ENCODE results near the gene SLC25A21.
"Not testable (repeated sequence)": the region's sequence is repeated elsewhere in the genome, so short reads cannot be mapped to it uniquely, and the experiment has no call there.

The SLC25A21 gene

DNA sequence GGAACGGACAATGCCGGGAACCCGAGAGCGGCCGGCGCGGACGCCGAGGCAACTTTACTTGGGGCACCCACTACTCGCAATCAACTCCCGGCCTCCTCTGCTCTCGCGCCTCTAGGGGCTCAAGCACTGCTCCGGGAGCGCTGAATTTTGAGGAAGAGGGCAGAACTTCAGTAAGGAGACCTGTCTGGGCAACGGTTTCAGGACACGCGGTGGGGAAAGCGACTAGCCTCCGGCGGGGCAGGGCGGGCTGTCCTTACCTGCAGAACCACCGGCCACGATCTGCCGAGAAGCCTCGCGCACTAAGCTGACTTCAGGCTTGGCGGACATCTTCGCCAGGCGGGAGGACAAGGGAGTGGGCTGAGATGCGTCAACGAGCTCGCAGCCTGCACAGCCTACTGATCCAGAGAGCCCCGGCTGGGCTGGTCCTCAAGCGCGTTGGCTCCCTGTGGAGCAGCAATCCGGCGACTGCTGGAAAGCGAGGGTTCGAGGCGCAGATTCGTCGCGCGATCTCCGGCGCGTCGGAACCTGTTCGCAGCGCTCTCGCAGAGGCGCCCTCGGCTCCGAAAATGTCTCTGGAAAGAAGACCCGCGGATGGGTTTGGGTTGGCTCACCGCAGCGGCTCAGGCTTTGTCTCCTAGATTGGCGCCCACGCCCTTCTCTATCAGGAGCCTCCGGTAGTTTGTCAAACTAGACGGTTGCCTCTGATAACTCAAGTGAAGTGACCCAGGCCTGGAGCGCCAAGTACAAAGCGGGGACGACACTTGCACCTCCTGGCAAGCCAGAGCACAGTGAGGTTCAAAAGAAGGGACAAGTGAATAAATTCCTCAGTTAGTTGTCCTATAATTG is at the start of gene SLC25A21:
Gene SLC25A21 (minus strand): TSS at position 583 of the 846 bp plus-strand sequence.
- no peak for DNase-seq (ENCODE audit: low read depth, low spot score)

DNA sequence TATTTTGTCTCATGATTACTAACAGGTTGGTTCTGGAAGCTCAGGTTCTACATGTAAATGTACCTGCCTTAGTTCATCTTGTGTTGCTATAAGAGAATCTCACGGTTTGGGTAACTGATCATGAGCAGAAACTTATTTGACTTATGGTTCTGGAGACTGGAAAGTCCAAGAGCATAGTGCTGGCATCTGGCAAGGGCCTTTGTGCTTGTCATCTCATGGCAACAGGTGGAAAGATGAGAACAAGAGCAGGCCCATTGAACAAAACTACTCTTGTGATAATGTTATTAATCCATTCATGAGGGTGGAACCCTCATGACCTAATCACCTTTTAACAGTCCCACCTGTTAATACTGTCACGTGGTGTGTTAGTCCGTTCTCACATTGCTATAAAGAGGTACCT is 48.7 kb upstream of the SLC25A21 start:
- no peak for DNase-seq (ENCODE audit: low read depth, low spot score)

DNA sequence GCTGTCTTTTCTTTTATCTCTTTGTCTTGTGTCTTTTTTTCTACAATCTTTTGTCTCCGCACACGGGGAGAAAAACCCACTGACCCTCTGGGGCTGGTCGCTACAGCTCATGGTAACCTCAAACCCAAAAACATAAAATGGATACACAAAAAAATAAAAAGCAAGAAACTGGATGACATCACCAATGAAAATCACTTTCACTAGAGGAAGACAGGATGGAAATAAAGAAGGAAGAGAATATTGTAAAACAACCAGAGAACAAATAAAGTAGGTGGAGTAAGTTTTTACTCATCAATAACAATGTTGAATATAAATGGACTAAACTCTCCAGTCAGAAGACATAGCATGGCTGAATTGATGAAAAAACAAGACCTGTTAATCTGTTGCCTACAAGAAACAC is 42.9 kb upstream of the SLC25A21 start:
- DNase-seq (ENCODE audit: low read depth, low spot score) = no peak

DNA sequence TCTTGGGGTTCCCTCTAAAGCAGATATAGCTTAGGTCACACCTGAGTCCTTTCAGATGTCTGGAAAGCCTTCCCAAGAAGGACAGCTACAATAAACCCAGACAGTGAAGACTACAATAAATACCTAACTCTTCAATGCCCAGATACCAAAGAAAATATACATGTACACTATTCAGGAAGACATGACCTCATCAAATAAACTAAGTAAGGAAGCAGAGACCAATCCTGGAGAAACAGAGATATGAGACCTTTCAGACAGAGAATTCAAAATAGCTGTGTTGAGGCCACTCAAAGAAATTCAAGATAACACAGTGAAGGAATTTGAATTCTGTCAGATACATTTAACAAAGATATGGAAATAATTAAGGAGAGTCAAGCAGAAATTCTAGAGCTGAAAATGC is 40.6 kb upstream of the SLC25A21 start:
- DNase-seq (ENCODE audit: low read depth, low spot score) = no peak

DNA sequence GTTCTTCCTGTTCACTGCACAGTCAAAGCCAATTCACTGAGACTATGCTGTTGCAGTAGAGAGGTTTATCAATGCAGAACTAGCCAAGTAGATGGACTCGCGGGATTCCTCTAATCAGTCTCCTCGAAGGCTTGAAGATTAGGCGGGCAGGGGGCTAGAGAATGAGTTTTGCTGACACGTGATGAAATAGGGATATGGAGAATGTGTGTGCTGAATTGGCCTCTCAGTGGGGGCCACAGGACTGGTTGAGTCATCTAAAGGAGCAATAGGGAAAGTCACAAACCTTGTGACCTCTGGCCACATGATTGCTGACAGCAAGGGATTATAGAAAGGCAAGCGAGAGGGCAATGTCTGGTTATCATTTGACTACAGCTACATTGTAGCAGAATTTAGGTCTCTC is 38.0 kb upstream of the SLC25A21 start:
- no peak for DNase-seq (ENCODE audit: low read depth, low spot score)

DNA sequence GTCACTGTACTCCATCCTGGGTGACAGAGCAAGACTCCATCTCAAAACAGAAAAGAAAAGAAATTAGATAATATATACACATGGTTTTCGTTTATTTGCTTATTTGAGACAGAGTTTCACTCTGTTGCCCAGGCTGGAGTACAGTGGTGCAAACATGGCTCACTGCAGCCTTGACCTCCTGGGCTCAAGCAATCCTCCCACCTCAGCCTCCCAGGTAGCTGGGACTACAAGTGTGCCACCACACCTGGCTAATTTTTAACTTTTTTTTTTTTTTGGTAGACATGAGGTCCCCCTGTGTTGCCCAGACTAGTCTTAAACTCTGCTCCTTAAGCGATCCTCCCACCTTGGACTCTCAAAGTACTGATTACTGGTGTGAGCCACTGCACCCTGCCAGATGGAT is 37.2 kb upstream of the SLC25A21 start:
- DNase-seq (ENCODE audit: low read depth, low spot score) = not testable (repeated sequence)

DNA sequence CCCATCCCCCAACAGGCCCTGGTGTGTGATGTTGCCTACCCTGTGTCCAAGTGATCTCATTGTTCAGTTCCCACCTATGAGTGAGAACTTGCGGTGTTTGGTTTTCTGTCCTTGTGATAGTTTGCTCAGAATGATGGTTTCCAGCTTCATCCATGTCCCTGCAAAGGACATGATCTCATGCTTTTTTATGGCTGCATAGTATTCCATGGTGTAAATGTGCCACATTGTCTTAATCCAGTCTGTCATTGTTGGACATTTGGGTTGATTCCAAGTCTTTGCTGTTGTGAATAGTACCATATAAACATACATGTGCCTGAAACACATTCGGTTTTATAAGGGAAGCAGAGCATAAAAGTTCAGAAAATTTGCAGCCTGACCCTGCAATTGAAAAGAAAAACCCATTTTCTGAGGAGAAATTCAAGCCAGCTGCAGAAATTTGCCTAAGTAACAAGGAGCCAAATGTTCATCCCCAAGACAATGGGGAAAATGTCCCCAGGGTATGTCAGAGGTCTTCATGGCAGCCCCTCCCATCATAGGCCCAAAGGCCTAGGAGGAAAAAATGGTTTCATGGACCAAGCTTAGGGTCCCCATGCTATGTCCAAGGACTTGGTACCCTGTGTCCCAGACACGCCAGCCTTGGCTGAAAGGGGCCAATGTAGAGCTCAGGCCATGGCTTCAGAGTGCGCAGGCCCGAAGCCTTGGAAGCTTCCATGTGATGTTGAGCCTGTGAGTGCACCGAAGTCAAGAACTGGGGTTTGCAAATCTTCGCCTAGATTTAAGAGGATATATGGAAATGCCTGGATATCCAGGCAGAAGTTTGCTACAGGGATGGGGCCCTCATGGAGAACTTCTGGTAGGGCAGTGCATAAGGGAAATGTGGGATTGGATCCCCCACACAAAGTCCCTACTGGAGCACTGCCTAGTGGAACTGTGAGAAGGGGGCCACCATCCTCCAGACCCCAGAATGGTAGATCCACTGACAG is 33.5 kb upstream of the SLC25A21 start:
- DNase-seq (ENCODE audit: low read depth, low spot score) = not testable (repeated sequence)

DNA sequence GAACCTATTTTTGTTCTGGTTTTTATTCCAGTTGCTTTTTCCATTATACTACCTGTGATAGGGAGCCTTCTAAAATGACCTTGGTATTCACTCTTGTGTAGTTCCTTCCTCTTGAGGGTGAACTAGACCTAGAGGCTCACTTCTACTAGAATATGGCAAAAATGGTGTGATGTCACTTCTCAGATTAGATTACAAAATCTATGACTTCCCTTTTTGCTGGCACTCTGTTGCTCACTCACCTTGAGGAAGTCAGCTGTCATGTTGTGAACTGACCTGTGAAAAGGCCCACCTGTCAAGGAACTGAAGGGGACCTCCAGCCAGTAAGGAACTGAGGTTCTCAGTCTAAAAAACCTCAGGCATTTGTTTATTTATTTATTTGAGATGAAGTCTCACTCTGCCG is 31.0 kb upstream of the SLC25A21 start:
- DNase-seq (ENCODE audit: low read depth, low spot score) = no peak

DNA sequence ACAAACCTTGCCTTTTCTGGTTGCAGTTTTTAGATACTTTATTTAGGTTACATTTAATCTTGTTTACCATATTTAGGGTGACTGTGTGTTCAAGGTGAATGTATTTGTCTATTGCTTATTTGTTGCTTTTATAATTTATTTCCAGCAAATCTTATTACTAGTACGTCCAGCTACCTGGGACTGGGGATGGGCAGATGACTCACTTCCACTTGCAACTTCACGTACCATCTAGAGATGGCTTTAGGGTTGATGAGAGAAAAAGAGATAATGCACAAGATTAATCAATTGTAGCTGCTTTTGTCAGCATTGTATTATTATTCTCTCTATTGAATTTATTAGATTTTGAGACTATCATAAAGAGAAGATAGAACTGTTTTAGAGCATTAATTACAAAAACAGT is 30.4 kb upstream of the SLC25A21 start:
- DNase-seq (ENCODE audit: low read depth, low spot score) = no peak

DNA sequence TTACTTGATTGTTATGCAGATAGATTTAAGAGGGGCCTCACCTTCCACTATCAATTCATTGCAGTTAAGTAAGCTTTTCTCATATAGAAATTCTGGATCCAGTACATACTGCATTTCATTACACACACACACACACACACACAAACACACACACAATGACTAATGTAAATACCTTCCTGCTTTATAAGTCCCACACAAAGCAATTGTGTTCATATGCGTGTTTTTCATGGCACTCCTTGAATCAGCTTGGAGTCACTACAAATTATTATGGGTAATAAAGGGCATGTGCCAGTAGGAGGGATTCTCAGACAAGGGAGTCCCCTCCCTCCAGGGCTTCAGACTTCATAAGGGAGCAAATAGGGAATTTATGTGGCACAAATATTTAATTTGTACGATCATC is 29.9 kb upstream of the SLC25A21 start:
- DNase-seq (ENCODE audit: low read depth, low spot score) = no peak

DNA sequence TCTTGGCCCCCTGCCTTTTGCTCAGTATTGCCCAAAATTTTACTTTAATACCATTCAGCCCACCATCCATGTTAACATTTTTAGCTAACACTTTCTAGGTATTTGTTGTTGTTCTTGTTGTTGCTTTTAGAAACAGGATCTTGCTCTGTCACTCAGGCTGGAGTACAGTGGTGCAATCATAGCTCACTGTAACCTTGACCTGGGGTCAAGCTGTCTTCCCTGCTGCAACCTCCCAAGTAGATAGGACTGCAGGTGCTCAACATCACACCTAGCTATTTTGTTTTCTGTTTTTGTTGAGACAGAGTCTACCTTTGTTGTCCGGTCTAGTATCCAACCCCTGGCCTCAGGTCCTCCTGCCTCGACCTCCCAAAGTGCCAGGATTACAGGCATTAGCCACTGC is 29.3 kb upstream of the SLC25A21 start:
- no peak for DNase-seq (ENCODE audit: low read depth, low spot score)

DNA sequence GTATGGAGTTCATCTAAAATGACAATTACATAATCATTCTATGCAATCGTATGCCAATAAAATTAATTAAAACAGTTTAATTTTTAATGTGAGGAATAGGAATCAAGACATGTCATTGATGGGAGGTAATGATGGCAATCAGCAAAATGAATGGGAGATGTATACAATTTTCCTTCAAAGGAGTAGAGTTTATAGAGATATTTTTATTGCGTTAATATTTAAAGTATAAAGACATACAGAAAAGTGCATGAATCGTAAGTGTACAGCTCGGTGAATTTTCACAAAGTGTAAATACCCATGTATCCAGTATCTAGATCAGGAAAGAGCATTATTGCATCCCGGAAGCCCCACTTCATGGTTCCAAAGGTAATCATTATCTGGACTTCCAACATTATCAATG is 26.5 kb upstream of the SLC25A21 start:
- no peak for DNase-seq (ENCODE audit: low read depth, low spot score)

DNA sequence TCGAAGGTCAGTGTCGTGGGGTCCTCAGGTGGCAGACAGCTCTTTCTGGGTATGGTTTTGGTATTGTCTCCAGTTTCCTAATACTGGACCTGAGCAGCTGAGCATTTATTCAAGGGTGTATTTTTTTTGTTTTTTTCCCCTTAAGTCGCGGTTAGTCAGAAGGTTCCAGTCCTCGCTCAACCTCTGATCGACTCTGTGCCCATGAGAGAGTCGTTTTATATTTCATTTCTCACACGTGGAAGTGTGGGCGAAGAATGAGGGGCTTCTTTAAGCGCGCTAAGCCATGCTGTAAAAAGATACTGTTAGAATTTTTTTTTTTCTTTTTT is 25.8 kb upstream of the SLC25A21 start:
- DNase-seq (ENCODE audit: low read depth, low spot score) = no peak

DNA sequence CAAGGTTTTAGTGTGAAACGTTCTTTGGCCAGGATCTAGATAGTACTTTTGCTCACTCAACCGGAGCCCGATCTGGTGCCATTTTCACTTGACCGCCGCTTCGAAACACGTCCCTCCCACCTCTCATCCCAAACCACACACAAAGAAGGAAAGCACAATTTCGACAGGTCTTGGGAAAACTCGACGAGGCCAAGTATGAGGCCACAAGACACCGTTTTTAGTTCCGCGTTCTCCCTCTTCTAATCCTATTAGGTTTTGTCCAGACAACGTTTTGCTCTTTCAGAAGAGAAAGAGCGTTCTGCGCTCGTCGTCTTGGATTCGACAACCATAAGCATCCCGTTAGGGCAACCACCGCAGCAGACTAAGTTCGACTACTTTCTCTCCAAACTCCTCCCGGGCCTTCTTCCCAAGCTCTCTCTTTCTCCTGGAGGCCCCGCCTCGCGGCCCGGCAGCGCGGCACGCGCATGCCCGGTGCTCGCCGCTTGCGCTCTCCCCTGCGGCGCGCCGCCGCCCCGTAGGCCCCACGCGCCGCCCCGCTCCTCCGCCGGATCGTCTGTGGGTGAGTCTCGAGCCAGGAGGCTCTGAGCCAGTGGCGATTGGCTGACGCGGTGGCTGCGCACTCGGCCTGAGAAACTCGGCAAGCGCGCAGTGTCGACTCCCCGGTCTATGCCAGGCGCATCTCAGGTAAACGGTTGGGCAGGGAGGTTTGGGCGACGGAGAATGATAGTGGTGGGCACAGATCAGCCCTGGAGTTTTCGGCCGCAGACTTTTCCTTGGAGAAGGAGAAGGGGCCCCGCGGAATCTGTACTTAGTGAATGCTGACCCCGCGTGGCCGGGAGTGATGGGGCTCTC is 25.2 kb upstream of the SLC25A21 start, which contains the start of gene MIPOL1:
Gene MIPOL1 (plus strand): TSS at position 517 of the 852 bp plus-strand sequence. CDS start 49,952 bp downstream, outside the sequence.
- DNase-seq (ENCODE audit: low read depth, low spot score) = no peak

DNA sequence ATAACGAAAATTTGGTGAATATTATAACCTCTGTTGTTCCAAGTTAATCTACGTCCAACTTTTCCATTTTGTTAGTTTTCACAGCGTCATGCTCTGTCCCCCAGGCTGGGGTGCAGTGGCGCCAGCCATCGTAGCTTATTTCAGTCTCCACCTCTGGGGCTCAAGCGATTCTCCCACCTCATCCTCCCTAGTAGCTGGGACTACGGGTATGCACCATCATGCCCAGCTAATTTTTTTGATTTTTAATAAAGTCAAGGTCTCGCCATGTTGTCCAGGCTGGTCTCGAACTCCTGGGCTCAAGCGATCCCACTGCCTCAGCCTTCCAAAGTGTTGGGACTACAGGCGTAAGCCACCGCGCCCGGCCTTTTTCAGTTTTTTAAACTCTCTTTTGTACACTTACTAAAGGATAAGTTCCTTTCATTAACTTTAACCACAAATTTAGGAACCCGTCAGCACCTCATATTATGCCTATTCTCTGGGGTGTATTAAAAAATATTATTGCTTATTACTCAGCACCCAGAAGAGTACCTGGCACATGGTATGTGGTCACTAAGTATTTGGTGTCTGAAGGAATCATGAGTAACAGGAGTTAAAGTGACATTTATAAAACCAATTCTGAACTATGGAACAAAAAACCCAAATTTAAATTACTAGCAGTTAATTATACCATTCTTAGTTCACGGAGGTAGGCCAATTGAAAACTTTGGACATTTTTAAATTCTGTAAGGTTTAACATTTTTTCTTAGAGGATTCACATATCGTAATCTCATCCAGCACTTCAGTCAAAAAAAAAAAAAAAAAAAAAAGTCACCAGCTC is 24.4 kb upstream of the SLC25A21 start:
- no peak for DNase-seq (ENCODE audit: low read depth, low spot score)

DNA sequence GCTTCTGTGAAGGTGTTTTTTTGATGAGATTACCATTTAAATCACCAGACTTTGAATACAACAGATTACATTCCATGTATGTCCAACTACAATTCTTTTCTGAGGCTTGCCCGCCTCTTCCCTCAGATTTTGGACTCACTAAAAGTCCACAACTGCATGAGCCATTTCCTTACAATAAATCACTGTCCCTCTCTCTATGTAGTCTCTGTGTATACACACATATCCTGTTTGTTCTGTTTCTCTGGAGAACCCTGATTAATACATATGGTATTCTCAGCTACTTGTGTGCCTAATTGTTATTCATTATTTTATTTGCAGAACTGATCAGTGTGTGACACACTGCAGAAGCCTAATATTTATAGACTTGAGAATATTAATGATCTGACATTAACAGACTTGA is 22.9 kb upstream of the SLC25A21 start:
- no peak for DNase-seq (ENCODE audit: low read depth, low spot score)

DNA sequence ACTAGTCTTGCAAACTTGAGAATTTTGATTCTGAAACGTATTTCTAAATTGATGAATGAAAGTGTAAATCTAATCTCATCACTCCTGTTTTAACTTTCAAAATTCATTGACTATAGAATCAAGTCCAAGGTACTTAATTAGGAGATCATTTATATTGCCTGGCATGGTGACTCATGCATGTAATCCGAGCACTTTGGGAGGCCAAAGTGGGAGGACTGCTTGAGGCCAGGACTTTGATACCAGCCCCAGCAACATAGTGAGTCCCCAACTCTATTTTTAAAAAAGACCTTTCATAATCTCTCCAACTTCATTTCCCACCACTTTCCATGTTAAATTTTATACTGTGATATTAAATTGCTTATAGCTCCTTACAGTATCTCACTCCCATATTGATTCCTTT is 22.3 kb upstream of the SLC25A21 start:
- no peak for DNase-seq (ENCODE audit: low read depth, low spot score)

DNA sequence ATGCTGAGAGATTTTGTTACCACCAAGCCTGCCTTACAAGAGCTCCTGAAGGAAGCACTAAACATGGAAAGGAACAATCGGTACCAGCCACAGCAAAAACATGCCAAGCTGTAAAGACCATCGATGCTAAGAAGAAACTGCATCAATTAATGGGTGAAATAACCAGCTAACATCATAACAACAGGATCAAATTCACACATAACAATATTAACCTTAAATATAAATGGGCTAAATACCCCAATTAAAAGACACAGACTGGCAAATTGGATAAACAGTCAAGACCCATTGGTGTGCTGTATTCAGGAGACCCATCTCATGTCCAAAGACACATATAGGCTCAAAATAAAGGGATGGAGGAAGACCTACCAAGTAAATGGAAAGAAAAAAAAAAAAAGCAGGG is 17.3 kb upstream of the SLC25A21 start:
- DNase-seq (ENCODE audit: low read depth, low spot score) = not testable (repeated sequence)

DNA sequence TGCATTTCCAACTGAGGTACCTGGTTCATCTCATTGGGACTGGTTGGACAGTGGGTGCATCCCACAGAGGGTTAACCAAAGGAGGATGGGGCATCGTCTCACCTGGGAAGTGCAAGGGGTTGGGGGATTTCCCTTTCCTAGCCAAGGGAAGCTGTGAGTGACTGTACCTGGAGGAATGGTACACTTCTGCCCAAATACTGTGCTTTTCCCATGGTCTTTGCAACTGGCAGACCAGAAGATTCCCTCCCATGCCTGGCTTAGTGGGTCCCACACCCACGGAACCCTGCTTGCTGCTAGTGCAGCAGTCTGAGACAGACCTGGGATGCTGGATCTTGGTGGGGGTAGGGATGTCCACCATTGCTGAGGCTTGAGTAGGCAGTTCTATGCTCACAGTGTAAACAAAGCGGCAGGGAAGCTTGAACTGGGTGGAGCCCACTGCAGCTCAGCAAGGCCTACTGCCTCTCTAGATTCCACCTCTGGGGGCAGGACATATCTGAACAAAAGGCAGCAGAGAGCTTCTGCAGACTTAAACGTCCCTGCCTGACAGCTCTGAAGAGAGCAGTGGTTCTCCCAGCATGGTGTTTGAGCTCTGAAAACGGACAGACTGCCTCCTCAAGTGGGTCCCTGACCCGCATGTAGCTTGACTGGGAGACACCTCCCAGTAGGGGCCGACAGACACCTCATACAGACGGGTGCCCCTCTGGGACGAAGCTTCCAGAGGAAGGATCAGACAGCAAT is 15.6 kb upstream of the SLC25A21 start:
- DNase-seq (ENCODE audit: low read depth, low spot score) = not testable (repeated sequence)

DNA sequence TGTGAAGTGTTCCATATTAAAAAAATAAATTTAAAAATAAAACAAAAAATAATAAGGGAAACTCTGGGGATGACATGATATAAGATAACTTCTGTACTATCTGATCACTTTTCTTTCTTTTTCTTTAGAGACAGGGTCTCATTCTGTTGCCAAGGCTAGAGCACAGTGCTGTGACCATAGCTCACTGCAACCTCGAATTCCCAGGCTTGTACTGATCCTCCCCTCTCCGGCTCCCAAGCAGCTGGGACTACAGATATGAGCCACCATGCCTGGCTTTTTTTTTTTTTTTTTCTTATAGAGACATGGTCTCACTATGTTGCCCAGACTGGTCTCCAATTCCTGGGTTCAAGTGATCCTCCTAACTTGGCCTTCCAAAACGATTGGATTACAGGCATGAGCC is 14.9 kb upstream of the SLC25A21 start:
- DNase-seq (ENCODE audit: low read depth, low spot score) = no peak

Data from activated naive CD8-positive, alpha-beta T cell treated with anti-CD3 and anti-CD28 coated beads, Interleukin-2, amount 50 U/mL, for 16 hours (primary cell).